Keratinocyte (primary cell): ENCODE measurements around the gene CYB561. TPM values are rescaled to one million over a fixed set of nuclear protein-coding genes. Genes with fewer than 3 reads are reported as not detected.
"Not testable (repeated sequence)": the region's sequence is repeated elsewhere in the genome, so short reads cannot be mapped to it uniquely, and the experiment has no call there.

Source experiments
- DNase-seq: peaks from one replicate; pipeline ENCODE4 v3.0.0-alpha.2; 2011; ENCODE audit warnings: low read depth, missing footprints, low spot score
- FAIRE-seq: peaks from 2 replicates; lab custom pipeline; 2011; peaks lifted over from hg19 to GRCh38; lab: Jason Lieb, UNC
- H2AFZ ChIP-seq: 2 replicates; pipeline ENCODE4 v1.6.0; 2012; ENCODE audit warnings: low read length, control low read depth, inconsistent platforms; ENCODE audit not compliant: control insufficient read depth
- H3K27ac ChIP-seq: 2 replicates; pipeline ENCODE4 v1.5.1; 2011; ENCODE audit warnings: low read length; ENCODE audit not compliant: control insufficient read depth, insufficient read depth
- H3K27me3 ChIP-seq: 3 replicates; pipeline ENCODE4 v1.6.0; 2011; ENCODE audit warnings: low read length; ENCODE audit not compliant: control insufficient read depth, insufficient read depth; ENCODE audit errors: extremely low read depth
- H3K36me3 ChIP-seq, 2 experiments: 2 replicates in 1 of 2; 3 replicates in 1 of 2; pipeline ENCODE4 v1.5.1; 2011; ENCODE audit warnings: low read length in 2 of 2, mild to moderate bottlenecking in 1 of 2; ENCODE audit not compliant: control insufficient read depth in 2 of 2, insufficient read depth in 2 of 2; ENCODE audit errors: extremely low read depth in 1 of 2
- H3K4me1 ChIP-seq: 3 replicates; pipeline ENCODE4 v1.5.1; 2011; ENCODE audit warnings: low read length; ENCODE audit not compliant: control insufficient read depth, insufficient read depth; ENCODE audit errors: extremely low read depth
- H3K4me2 ChIP-seq: 3 replicates; pipeline ENCODE4 v1.6.0; 2011; ENCODE audit warnings: low read depth, low read length; ENCODE audit not compliant: control insufficient read depth, insufficient read depth; ENCODE audit errors: extremely low read depth
- H3K4me3 ChIP-seq, 3 experiments: fragments of 200-600 bp in 1 of 3; sonication (generic) in 1 of 3; 2 replicates in 2 of 3; 3 replicates in 1 of 3; pipeline ENCODE4 v1.5.1; 2011 to 2016; ENCODE audit warnings: low read length in 3 of 3, mild to moderate bottlenecking in 3 of 3, control low read depth in 2 of 3, inconsistent platforms in 1 of 3, low read depth in 1 of 3, mixed read lengths in 1 of 3, mixed run types in 1 of 3, moderate library complexity in 1 of 3; ENCODE audit not compliant: control insufficient read depth in 2 of 3, insufficient read depth in 2 of 3; ENCODE audit errors: extremely low read depth in 1 of 3
- H3K79me2 ChIP-seq: 2 replicates; pipeline ENCODE4 v1.6.0; 2012; ENCODE audit warnings: low read length; ENCODE audit not compliant: control insufficient read depth, insufficient read depth
- H3K9ac ChIP-seq: 3 replicates; pipeline ENCODE4 v1.6.0; 2011; ENCODE audit warnings: low read length; ENCODE audit not compliant: control insufficient read depth, insufficient read depth; ENCODE audit errors: extremely low read depth
- H3K9me1 ChIP-seq: 3 replicates; pipeline ENCODE4 v1.6.0; 2011; ENCODE audit warnings: low read length; ENCODE audit not compliant: control insufficient read depth, insufficient read depth; ENCODE audit errors: extremely low read depth
- H3K9me3 ChIP-seq: 2 replicates; pipeline ENCODE4 v1.5.1; 2012; ENCODE audit warnings: low read depth, low read length; ENCODE audit not compliant: control insufficient read depth
- H4K20me1 ChIP-seq: 3 replicates; pipeline ENCODE4 v1.6.0; 2011; ENCODE audit warnings: low read length; ENCODE audit not compliant: control insufficient read depth, insufficient read depth; ENCODE audit errors: extremely low read depth
- EZH2 ChIP-seq: IDR thresholded peaks from one replicate; pipeline ENCODE4 v1.6.1; 2012; ENCODE audit warnings: inconsistent platforms, mild to moderate bottlenecking, low read length, moderate library complexity
- dilution Hi-C: fragments of 300-500 bp; cut with MboI; formaldehyde crosslinking; loops from one replicate; pipeline ENCODE4 v1.7.0; 2020; ENCODE audit warnings: low sequenced_read_pairs; ENCODE audit not compliant: extremely low pct_ligation_motif_present
- polyA plus RNA-seq, 5 experiments: library from polyadenylated mRNA; depleted of rRNA in 3 of 5; stranded (reverse) in 3 of 5; stranded (forward) in 1 of 5; unstranded in 1 of 5; fragments of >200 nt; gene quantifications; 1 replicate in 1 of 5; 2 replicates in 3 of 5; 3 replicates in 1 of 5; pipeline versions ENCODE4 v1.2.1 to v1.2.3, GENCODE V29; 2011 to 2012; ENCODE audit warnings: missing spikeins in 2 of 5, low read depth in 1 of 5, low replicate concordance in 1 of 5
- TF ChIP-seq, protein P1 (sequence below), 3 experiments: IDR thresholded peaks in 1 of 3; conservative IDR thresholded peaks in 1 of 3; optimal IDR thresholded peaks in 1 of 3; 2 replicates in 2 of 3; 3 replicates in 1 of 3; pipeline versions ENCODE3 to v1.5.1; 2011; ENCODE audit warnings: low read length in 3 of 3, mild to moderate bottlenecking in 3 of 3, moderate library complexity in 2 of 3, control low read depth in 1 of 3, inconsistent platforms in 1 of 3; ENCODE audit not compliant: insufficient read depth in 2 of 3; ENCODE audit errors: extremely low read depth in 1 of 3

Gene CYB561
- polyA plus RNA-seq, 1 donor (not counting 4 experiments of a cell fraction or from before 2014, with no cell fraction given) = 14.4 TPM

DNA sequence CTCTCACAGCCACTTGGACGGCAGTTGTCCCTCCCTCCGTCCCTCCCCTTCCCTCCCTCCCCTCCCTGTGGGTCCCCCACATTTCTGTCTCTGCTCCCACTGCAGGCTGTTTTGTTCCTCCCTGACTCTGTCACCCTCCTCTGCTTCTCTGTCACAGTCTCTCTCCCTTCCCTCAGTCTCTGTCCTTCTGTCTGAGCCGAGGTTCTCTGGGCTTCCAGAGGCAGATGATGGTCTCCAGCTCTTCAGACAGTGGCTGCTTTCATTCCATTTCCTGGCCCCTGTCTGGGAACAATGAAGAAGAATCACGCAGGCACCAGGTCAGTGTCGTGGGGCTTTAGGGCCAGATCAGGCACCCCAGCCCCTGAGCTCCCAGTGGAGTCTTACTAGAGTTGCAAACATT is 8.8 kb upstream of the CYB561 start:
- Histone ChIP-seq H3K79me2 (no peaks in the 10 kb centered on the region), H3K4me2 (no peak overlapping the region), H3K9me1 (no peaks in the 10 kb centered on the region), H2AFZ (no peak overlapping the region), H3K27ac (no peak overlapping the region), H3K9me3 (no peaks in the 10 kb centered on the region), H3K4me3 (no peak overlapping the region), H3K36me3 (no peaks in the 10 kb centered on the region), H3K4me1 (no peaks in the 10 kb centered on the region), H3K9ac (no peak overlapping the region), H3K27me3 (peaks cover 10% of the 10 kb centered on the region), H4K20me1 (no peaks in the 10 kb centered on the region)
- FAIRE-seq (no peak), DNase-seq (no peak)
- TF ChIP-seq, protein P1, sequence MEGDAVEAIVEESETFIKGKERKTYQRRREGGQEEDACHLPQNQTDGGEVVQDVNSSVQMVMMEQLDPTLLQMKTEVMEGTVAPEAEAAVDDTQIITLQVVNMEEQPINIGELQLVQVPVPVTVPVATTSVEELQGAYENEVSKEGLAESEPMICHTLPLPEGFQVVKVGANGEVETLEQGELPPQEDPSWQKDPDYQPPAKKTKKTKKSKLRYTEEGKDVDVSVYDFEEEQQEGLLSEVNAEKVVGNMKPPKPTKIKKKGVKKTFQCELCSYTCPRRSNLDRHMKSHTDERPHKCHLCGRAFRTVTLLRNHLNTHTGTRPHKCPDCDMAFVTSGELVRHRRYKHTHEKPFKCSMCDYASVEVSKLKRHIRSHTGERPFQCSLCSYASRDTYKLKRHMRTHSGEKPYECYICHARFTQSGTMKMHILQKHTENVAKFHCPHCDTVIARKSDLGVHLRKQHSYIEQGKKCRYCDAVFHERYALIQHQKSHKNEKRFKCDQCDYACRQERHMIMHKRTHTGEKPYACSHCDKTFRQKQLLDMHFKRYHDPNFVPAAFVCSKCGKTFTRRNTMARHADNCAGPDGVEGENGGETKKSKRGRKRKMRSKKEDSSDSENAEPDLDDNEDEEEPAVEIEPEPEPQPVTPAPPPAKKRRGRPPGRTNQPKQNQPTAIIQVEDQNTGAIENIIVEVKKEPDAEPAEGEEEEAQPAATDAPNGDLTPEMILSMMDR (optimal IDR thresholded peaks at IDR 0.05 in 1 of 3, IDR thresholded peaks at IDR 0.05 in 1 of 3, conservative IDR thresholded peaks at IDR 0.05 in 1 of 3; ENCODE audit: extremely low read depth in 1 of 3, insufficient read depth in 2 of 3, low read length in 3 of 3) = no peak
- TF ChIP-seq EZH2 = no peak
- dilution Hi-C loops = no loop called here

DNA sequence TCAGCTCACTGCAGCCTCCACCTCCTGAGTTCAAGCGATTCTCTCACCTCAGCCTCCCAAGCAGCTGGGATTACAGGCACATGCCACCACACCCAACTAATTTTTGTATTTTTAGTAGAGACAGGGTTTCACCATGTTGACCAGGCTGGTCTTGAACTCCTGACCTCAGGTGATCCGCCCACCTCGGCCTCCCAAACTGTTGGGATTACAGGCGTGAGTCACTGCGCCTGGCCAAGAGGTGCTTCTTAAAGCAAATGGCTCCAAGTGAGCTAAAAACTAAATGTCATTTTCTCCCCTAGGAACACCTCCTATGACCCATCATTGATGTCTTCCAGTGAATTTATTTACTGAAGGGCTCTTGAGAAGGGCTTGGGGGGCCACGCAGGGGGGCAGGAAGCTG is 8.3 kb upstream of the CYB561 start:
- H3K4me3 ChIP-seq, H3K36me3 ChIP-seq, H4K20me1 ChIP-seq, H3K27me3 ChIP-seq, H3K9me3 ChIP-seq, H3K79me2 ChIP-seq, dilution Hi-C loops, H3K4me2 ChIP-seq, H2AFZ ChIP-seq, H3K9ac ChIP-seq, DNase-seq, H3K27ac ChIP-seq, FAIRE-seq, H3K4me1 ChIP-seq, H3K9me1 ChIP-seq: not testable (repeated sequence)

DNA sequence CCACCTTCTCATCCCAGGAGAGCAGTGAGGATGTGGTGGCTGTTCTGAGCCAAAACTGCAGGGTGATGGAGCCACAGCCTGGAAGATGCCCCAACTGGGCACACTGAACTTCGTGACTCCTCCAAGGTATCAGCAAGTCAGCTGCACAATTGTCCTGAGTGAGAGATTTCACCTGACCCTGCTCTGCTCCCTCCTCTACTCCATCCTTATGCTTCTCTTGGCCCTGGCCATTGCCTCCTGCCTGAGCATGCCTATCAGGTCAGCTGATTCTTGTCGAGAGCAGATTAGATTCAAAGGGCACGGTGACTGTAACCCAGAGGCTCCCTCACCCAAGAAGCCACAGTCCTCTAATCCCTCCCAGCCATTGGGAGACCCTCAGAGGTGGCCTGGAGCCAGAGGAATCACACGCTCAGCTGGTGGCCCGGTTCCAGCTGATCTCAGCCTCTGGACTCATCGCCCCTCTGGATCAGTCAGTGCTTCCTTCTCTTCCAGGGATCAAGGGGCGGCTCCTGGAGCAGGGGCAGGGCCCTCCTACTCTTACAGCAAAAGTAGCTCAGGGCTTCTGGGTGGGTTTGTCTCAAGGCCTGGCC is 7.0 kb upstream of the CYB561 start:
- no peak overlapping the region for H2AFZ ChIP-seq
- H3K9me1 ChIP-seq = no peaks in the 10 kb centered on the region
- no peak overlapping the region for H3K4me3 ChIP-seq
- H3K27ac ChIP-seq = no peak overlapping the region
- TF ChIP-seq, protein P1 (optimal IDR thresholded peaks at IDR 0.05 in 1 of 3, IDR thresholded peaks at IDR 0.05 in 1 of 3, conservative IDR thresholded peaks at IDR 0.05 in 1 of 3; ENCODE audit: extremely low read depth in 1 of 3, insufficient read depth in 2 of 3, low read length in 3 of 3) = no peak
- no peak for TF ChIP-seq EZH2
- no peak overlapping the region for H3K4me2 ChIP-seq
- H3K79me2 ChIP-seq = no peaks in the 10 kb centered on the region
- DNase-seq (no peak), FAIRE-seq (no peak)
- no peak overlapping the region for H3K9ac ChIP-seq
- H3K4me1 ChIP-seq = no peaks in the 10 kb centered on the region
- H3K27me3 ChIP-seq = peaks cover 10% of the 10 kb centered on the region
- no peaks in the 10 kb centered on the region for H4K20me1 ChIP-seq
- dilution Hi-C loops = no loop called here
- no peaks in the 10 kb centered on the region for H3K9me3 ChIP-seq
- H3K36me3 ChIP-seq = no peaks in the 10 kb centered on the region
